ENCODE results near the gene LHX4. TPM values are rescaled to one million over a fixed set of nuclear protein-coding genes. Genes with fewer than 3 reads are reported as not detected.

The LHX4 gene
- polyA plus RNA-seq, 3 donors, result 0.03 TPM; not detected in 1

DNA sequence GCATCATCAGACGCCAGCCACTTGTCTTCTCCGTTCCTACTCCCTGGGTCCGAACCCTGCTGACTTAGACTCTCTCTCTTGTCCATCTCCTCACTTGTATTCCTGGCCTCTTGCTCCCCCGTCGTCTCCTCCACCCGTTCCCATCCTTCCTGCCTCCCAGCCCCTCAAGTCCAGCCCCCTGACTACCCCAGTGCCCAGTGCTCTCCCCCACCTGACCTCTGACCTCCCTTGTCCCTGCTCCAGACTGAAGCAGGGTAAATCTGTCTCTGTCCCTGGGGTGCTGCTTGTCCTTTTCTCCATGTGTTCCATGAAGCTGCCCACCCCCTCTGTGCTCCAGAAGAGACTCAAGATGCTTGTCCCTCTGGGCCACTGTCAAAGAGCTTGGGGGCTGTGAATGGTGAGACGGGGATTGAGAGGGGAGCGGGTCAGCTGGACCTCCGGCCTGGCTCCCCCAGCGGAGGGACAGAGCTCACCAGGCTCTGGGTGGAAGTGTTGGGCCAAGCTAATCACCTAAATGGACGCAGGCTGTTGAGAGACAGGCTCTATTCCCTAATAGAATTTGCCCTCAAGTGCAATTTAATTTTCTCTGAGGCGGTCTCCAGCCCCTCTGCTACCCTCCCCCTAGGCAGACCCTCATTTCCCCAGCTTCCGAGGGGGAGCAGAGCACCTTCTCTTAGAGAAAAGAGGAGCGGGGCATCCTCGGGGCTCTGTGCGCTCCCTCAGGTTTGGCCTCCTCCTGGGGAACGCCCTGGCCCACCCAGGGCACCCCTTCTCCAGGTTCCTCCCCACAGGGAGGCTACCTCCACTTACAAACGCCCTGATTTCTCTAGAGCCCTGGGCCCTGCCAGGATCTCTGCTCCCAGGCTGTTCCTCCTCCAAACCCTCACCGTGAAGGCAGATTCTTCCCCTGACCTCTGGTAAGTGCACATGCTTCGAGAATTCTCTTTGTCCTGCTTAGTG, 11.0 kb upstream of the LHX4 start:
- no peak overlapping the region for H3K27ac ChIP-seq (ENCODE audit: low read depth, low read length)
- WGBS, 3 donors, result 82 to 88% (median 84%) methylated on average over 20 of the region's 20 CpGs

DNA sequence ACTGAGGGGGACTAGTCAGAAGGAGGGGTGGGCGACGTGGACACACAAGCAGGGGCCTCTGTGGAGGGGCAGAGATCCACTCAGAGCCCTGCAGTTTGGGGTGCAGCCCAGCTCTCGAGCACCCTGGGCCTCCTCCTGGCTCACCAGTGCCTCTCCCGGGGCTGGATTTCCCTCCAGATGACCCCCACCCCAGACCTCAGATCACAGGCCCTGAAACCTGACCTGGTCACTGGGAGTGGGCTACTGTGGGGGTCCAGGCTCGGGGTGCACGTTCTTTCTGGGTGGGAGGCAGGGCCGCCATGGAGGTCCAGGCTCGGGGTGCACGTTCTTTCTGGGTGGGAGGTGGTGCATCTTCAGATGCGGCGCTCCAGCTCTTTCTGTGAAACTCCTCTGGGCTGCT, 10.3 kb upstream of the LHX4 start:
- WGBS, 3 donors, result 85 to 88% (median 85%) methylated on average over 11 of the region's 11 CpGs
- no peak overlapping the region for H3K27ac ChIP-seq (ENCODE audit: low read depth, low read length)

GRCh38 chr1:180221462-180221861, 8.6 kb upstream of the LHX4 start:
- H3K27ac ChIP-seq (ENCODE audit: low read depth, low read length), result no peak overlapping the region
- WGBS, 3 donors, result 88 to 93% (median 90%) methylated on average over 6 of the region's 6 CpGs

DNA sequence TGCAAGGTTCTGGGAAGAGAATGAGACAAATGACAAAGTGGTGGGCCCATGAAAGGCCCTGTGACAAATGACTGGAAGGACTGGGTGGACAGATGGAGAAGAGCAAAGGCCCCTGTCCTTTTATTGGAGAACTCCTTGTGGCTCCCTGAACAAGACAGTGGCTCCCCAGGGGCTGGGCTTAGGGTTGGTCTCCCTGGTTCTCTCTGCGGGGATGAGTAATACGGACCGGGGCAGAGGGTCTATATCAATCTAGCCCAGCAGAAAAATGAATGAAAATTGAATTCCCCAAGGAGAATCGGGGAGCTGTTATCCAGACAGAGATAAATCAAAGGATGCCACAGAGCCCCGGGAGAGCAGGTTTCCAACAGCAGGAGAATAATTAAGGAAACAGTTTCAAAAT, 5.2 kb upstream of the LHX4 start:
- 52 to 57% (median 54%) methylated on average over 5 of the region's 5 CpGs for WGBS, 3 donors
- H3K27ac ChIP-seq (ENCODE audit: low read depth, low read length), result no peak overlapping the region

GRCh38 chr1:180225403-180225802, 4.7 kb upstream of the LHX4 start:
- no peak overlapping the region for H3K27ac ChIP-seq (ENCODE audit: low read depth, low read length)
- 43 to 70% (median 64%) methylated on average over 2 of the region's 2 CpGs for WGBS, 3 donors

DNA sequence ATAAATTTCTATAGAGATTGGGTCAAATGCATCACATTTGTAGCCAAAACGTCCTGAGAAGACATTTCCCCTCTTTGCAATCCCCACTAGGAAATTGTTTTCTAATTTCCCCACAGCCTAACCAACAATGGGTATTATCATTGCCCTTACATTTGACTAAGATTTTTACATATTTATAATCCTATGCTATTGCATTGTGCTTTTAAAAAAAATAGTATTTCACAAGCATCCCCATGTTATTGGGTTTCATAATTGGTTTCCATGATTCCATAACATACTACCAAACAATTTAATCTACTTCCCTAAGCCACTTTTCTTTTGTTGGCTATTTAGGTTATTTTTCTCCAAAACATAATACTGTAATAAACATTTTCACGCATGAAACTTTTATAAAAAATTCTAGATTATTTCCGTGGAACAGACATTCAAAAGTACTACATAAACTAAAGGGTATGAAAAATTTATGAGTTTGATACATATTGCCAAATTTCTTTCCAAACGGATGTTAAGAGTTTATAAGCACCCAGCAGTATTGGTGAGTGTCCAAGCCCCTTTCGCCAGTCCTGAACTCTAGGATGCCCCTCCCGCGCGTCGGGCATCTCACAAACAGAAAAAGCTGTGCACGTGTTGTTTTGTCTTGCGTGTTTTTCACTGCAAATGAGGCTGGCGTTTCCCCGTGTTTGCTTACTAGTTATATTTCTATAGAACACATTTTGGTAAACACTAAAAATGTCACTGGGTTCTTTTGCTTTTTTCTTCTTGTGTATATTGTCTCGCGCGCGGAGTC, 2.0 kb upstream of the LHX4 start:
- no peak overlapping the region for H3K27ac ChIP-seq (ENCODE audit: low read depth, low read length)
- WGBS, 3 donors, result 20 to 23% (median 23%) methylated on average over 17 of the region's 17 CpGs

DNA sequence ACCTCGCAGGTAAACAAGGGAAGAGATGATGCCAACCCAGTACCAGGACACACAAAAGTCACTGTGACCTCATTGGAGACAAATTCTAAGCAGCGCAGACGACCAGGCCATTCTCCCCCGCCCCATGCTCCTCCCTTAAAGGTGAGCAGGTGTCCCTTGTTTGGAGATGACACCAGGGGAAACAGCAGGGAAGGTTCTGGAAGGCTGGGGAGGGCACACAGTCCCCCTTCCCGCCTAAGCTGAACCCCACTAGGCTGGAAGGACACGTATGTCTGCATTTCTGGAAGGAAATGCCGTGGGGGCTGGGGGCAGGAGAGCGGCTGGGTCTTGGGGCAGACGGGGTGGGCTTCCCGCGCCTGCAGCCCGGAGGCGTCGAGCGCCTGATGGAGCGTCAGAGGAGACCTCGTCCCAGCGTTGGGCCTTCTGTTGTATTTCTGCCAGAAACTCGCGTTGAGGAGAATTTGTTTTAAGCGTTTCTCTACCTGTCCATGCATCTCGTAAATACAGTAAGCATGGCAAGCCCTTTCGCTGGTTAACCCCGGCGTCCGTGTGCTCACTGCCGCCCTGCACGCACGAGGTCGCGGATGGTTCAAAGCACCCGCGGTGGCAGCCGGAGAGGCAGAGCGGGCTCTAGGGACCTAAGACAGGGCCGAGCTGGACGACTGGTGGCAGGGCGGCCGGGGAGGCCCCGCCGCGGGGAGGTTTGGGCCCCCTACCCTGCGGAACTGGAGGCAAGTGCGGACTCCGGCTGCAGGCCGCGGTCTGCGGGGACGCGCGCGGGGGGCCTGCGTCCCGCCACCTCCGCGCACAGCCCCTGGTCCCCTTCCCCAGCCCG, 1.2 kb upstream of the LHX4 start:
- WGBS, 3 donors, result 4% methylated on average over 52 to 57 of the region's 57 CpGs
- no peak overlapping the region for H3K27ac ChIP-seq (ENCODE audit: low read depth, low read length)

DNA sequence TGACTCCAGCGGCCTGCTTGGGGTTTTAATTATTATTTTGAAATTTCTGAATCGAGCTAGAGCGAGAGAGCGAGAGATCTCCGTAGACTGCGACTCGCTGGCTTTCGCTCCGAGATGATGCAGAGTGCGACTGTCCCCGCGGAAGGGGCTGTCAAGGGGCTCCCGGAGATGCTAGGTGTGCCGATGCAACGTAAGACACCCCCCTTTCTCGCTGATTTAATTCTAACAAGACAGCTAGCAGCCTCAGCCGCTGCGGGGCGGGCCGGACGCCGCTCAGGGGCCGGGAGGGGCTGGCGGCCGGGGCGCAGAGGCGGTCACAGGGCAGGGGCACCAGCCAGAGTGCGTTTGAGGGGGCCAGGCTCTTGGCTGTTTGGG, 339 bp downstream of the LHX4 start:
- 1% methylated on average over 28 of the region's 28 CpGs for WGBS, 3 donors
- H3K27ac ChIP-seq (ENCODE audit: low read depth, low read length), result no peak overlapping the region

- WGBS, 3 donors, result 1 to 2% (median 1%) methylated on average over 61 to 65 of the region's 65 CpGs
- no peak overlapping the region for H3K27ac ChIP-seq (ENCODE audit: low read depth, low read length)
Observed at GRCh38 chr1:180230791-180231505, 884 bp downstream of the LHX4 start.

- H3K27ac ChIP-seq (ENCODE audit: low read depth, low read length), result no peak overlapping the region
- WGBS, 3 donors, result 0 to 1% (median 1%) methylated on average over 31 to 37 of the region's 37 CpGs
Observed at GRCh38 chr1:180231506-180231921, 1.4 kb downstream of the LHX4 start.

DNA sequence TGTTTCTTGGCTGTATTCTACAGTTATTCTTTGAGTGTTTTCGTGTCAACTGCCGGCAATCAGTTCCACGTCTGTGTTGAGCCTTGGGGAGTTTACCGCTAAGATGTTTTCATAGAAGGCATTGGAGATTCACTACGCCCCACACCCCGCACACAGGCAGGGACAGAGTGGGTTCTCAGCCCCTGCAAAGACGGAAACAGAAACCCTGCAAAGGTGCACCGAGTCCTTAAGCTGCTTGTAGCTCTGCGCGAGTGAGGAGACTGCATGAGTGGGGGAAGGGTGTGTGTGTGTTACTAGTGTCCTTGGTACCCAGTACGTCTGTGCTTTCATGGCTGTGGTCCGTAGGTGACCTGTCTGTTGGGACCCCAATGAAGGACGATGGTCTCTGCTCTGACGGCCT, 1.9 kb downstream of the LHX4 start:
- 3 to 8% (median 4%) methylated on average over 14 of the region's 14 CpGs for WGBS, 3 donors
- H3K27ac ChIP-seq (ENCODE audit: low read depth, low read length), result no peak overlapping the region

DNA sequence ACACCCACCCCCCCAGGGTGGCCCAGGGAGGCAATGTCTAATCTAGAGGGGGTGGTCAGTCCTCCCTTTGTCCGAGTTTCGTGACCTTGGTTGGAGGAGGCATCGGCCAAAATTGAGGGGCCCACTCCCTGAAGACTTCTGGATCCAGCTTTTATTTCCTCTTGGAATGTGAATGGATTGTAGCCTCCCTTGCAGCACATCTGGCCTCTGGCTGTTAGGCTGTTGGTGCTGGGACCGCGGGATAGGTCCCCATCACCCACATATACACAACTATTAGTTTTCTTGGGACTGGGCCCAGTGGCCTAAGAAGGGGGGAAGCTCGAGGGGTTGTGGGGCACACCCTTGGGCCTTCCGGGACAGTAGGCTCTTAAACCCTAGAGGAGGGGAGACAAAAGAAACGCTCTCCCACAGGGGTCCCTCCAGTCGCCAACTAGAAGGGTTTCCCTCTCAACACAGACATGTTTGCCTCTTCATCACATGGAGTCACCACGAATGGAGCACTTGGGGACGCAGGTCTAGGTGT, 2.5 kb downstream of the LHX4 start:
- 5 to 10% (median 6%) methylated on average over 11 of the region's 11 CpGs for WGBS, 3 donors
- H3K27ac ChIP-seq (ENCODE audit: low read depth, low read length), result no peak overlapping the region

DNA sequence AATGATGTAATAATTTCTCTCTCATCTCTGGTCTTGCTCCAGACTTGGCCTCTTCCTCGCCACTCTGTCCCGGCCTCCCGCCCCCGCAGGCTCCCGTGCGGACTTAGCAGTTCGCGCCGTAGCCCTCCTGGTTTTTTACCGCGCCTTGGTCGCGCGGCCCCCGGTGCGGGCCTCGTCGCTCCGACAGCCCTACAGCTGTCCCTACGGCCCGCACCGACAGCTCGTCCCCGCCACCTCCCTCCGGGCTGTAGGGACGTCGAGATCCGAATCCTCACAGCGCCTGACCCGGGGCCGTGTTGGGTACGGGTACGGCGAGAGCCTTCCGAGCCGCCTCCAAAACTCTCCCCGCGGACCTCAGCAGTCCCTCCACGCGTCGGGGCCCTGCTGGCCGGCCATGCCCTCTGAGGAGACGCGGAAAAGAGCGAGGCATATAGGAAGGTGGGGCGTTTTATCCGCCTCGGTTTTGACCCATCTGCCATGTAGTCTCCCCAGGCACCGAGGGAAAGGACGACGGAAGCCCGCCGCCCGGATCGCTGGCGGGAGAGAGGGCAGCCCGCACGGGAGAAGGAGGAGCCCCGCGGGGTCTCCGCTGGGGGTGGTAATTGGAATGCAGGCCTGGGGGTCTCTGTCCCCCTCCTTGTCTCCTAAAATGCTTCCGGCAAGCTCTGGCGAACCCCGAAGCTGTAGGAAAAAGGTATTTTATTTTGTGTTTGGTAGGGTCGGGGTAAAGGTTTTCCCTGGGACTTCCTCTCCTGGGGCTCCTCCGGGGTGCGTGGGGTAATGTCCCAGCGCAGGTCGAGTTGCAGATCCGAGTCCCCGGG, 3.3 kb downstream of the LHX4 start:
- no peak overlapping the region for H3K27ac ChIP-seq (ENCODE audit: low read depth, low read length)
- 3 to 5% (median 4%) methylated on average over 69 to 71 of the region's 71 CpGs for WGBS, 3 donors

DNA sequence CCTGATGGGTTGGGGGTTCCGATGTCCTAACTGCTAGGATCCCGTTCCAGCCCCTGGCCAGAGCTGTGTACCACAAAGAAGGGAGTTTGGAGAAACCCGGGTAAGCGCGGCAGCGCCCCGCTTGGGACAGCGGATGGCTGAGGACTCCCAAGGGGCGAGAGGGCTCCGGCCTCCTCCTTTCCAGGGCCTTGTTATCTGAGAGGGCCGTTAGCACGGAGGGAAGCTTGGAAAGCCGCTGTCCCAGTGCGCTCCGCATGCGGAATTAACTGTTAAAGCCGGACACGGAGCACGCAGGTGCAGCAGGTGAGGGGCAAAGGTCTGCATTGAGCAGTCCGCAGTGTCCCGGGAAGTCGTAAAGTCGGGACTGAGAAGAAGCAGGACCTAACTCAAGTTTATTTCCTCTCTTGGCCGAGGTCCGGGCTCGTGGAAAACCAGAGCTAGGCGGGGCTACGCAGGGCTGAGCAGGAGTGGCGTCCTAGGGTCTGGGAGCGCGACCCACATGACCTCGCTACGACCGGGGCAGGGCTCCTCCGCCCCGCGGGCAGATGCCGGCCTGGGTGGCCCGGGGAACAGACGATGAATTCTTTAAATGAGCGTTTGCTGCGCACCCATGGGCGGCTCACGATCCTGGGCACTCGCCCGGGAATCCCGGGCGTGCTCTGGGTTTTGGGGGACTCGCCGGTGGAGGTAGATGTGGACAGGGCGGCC, 4.5 kb downstream of the LHX4 start:
- WGBS, 3 donors, result 1 to 4% (median 4%) methylated on average over 50 to 51 of the region's 51 CpGs
- H3K27ac ChIP-seq (ENCODE audit: low read depth, low read length), result no peak overlapping the region

GRCh38 chr1:180235077-180235501, 5.0 kb downstream of the LHX4 start:
- 2 to 6% (median 2%) methylated on average over 30 of the region's 30 CpGs for WGBS, 3 donors
- H3K27ac ChIP-seq (ENCODE audit: low read depth, low read length), result no peak overlapping the region

- H3K27ac ChIP-seq (ENCODE audit: low read depth, low read length), result no peak overlapping the region
- WGBS, 3 donors, result 5 to 7% (median 6%) methylated on average over 41 to 49 of the region's 49 CpGs
Observed at GRCh38 chr1:180235502-180236239, 5.6 kb downstream of the LHX4 start.
